ENCODE results near the gene LANCL2. TPM values are rescaled to one million over a fixed set of nuclear protein-coding genes. Genes with fewer than 3 reads are reported as not detected.
"Not testable (repeated sequence)": the region's sequence is repeated elsewhere in the genome, so short reads cannot be mapped to it uniquely, and the experiment has no call there.

LANCL2 gene
- total RNA-seq, 1 donor from 2014 or later: 25.3 TPM

GRCh38 chr7:55469721-55470120 lies 104.6 kb downstream of the LANCL2 start:
- peak; percentile 83 for DNase-seq (ENCODE audit: low spot score)

GRCh38 chr7:55470261-55470660 lies 105.1 kb downstream of the LANCL2 start:
- no peak for DNase-seq (ENCODE audit: low spot score)

DNA sequence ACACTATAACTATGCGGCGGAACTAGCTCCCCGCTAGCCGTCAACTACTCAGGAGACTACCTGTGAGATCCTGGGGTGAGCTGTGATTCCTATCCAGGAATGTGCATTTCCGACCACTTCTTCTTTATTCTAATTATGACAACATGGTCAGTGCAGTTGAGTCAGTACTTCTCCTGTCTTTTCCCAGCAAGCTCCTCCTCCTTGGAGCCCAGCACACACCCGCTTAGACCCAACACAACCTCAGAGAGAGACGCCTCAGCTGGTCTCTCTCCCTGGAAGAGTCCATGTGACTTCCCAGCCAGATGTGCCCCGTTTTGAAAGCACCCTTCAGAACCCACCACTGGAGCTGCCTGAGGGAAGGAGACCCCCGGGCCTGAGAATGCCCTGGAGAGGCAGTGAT lies 106.5 kb downstream of the LANCL2 start:
- not testable (repeated sequence) for DNase-seq (ENCODE audit: low spot score)

GRCh38 chr7:55472406-55472805 lies 107.3 kb downstream of the LANCL2 start:
- DNase-seq (ENCODE audit: low spot score): not testable (repeated sequence)

GRCh38 chr7:55472928-55473725 lies 108.0 kb downstream of the LANCL2 start:
- DNase-seq (ENCODE audit: low spot score): no peak

GRCh38 chr7:55473932-55474331 lies 108.8 kb downstream of the LANCL2 start:
- no peak for DNase-seq (ENCODE audit: low spot score)

DNA sequence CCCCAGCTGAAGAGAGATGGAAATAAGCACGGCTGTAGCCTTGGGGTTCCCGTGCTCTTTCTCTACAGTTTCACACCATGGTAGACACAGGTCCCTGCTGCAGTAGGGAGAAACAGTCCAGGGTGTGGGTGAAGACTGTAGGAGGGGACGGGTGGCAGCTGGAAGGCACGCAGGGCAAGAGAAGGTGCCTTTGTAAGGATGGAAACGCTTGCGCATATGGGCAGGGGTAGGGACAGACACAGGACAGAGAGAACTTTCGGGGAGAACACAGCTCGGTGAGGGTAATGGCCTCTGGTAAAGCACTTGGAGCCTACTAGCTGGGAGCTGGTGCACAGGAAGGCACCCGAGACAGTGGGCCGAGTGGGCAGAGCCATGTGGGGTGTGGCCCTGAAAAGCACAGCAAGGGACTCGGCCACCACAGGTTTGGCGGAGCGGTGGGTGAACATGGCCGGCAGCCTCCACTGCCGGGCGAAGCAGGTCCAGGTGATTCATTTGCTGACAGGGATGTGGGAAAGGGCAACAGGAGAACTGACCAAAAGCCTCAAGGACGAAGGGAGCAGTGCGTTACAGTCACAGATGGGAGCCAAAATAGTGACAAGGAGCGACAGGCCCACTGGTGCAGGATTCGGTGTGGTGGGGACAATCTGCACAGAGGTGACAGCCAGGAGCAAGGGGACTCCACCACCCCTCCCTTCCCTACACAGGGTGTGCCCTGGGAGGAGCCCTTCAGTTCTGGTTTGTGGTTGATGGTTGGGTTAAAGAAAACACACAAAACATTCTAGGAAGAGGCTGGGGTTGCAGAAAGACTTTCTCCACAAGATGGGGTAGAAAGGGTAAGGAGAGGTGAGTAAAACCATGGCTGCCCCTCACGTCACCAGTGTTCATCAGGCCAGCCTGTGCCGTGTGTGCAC lies 110.1 kb downstream of the LANCL2 start:
- no peak for DNase-seq (ENCODE audit: low spot score)

DNA sequence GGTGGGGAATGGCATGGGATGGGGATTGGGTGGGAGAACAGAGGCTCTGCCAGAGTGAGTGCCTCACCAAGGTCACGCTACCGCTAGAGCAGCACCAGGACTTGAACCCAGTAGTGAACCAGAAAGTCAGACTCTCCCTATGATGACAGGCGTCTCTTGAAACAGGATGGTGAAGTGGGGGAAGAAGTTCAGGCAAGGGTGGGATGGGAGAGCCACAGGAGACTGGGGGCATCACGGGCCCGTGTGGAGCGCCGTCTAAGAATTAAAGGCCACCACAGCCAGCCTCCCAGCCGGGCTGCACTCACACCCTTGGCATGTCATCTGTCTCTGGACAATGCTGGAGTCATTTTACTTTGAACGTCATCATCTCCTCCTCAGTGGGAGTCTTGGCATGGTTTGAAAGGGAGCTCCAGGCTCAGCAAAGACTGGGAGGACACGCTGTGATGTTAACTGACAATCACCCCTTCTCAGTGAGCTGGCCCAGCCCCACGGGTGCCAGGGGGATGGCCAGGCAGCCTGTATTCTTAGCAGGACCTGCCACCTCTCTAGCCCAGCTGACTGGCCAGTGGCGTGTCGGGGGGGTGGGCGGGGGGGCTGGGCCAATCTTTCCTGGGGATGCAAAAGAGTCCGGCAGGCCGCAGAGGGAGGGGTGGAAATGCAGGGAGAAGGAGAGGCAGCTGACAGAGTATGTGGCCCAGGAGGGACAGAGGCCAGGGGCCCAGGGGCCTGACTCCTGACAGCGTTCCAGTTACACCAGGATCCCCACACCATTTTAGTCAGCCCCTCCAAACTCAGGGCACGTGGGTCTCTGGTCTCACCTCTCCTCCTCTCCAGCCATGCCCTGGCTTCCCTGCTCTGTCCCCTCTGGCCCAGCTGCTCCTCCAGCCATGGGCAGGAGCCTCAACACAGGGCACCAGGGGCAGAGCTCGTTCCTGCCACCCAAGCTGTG lies 111.0 kb downstream of the LANCL2 start:
- no peak for DNase-seq (ENCODE audit: low spot score)

- no peak for DNase-seq (ENCODE audit: low spot score)
Observed at GRCh38 chr7:55476852-55477780, 112.0 kb downstream of the LANCL2 start.

DNA sequence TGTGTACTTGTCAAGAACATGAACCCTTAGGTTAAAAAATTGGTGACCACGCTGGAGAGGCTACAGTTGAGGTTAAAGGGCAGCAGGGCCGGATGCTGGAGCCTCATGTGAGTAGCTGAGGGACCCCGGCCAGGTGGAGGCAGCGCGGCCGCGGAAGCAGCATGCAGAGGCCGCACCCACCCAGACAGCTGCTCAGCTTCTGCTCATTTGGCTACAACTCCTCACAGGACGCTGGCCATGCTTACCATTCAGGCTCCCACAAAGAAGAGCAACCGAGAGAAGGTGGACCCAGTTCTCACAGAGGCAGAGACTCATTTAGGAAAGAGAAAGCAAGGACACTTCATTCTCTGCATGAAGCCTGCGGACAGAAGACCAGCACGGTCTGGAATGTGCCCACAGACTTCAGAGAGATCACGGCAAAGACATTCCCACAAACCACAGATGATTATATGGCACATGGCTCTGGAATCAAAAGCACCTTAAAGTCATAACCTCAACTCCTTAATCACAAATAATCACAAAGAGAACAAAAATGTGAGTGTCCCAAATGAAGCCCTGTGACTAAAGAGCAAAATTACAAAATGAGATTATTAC lies 112.7 kb downstream of the LANCL2 start:
- DNase-seq (ENCODE audit: low spot score): peak; percentile 48

DNA sequence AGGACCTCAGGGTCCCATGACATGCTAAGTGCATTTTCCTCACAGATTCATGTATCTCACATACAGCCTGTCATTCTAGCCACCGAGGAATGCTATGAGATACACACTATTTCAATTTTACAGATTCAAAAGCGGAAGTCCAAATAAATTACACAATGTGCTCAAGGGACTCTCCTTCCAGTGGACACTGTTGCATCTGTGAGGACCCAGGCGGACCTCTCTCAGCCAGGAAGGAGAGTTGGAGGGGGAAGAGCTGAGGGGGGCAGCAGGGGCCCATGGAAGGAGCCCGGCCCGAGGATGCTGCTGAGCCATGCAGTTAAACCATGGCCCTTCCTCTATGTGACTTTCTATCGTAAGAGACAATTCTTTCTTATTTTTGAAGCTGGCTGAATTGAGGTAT lies 113.6 kb downstream of the LANCL2 start:
- DNase-seq (ENCODE audit: low spot score): no peak

DNA sequence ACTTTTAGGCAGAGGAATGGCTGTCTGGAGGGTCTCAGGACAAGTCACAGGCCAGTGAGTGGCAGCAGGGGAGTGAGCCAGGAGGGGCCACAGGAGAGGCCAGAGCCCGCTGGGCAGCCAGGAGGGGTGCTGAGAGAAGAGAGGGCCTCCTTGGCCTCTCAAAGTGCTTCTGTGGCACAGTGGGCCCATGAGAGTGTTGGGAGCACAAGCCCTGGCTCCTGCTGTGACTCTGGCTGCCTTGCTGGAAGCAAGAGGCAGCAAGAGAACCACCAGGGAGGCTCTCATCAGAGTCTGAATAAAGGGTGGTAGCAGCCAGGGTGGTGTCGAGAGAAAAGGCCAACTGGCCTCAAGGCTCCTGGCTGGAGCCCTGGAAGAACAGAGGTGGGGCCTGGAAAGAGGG lies 116.0 kb downstream of the LANCL2 start:
- DNase-seq (ENCODE audit: low spot score): no peak

DNA sequence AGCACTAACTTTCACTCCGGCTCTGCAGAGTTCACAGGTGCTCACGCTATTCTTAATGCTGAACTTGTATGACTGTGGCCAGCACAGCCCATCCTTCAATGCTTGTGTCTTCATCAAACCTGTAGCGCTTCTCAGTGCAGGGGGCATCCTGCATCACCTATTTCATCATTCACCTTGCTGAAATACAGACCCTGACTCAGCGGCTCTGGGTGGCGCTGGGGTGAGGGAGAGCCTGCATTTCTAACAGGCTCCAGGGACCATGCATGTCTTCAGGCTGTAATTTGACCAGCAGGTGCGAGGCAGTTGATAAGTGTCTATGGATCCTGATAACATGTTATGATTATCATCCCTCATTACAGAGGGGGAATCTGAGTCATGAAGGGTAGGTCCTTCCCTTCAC lies 117.9 kb downstream of the LANCL2 start:
- DNase-seq (ENCODE audit: low spot score): no peak

Other genes with a start within 250 kb of the LANCL2 start
- 25.5 TPM for gene VOPP1, start 207.2 kb downstream of the LANCL2 start, total RNA-seq (ENCODE audit: insufficient read depth, low replicate concordance)